ENCODE data around the gene NUTM2F. TPM values are rescaled to one million over a fixed set of nuclear protein-coding genes. Genes with fewer than 3 reads are reported as not detected.
"Not testable (repeated sequence)": the region's sequence is repeated elsewhere in the genome, so short reads cannot be mapped to it uniquely, and the experiment has no call there.

NUTM2F gene
- total RNA-seq, 1 donor from 2014 or later, result not detected

DNA sequence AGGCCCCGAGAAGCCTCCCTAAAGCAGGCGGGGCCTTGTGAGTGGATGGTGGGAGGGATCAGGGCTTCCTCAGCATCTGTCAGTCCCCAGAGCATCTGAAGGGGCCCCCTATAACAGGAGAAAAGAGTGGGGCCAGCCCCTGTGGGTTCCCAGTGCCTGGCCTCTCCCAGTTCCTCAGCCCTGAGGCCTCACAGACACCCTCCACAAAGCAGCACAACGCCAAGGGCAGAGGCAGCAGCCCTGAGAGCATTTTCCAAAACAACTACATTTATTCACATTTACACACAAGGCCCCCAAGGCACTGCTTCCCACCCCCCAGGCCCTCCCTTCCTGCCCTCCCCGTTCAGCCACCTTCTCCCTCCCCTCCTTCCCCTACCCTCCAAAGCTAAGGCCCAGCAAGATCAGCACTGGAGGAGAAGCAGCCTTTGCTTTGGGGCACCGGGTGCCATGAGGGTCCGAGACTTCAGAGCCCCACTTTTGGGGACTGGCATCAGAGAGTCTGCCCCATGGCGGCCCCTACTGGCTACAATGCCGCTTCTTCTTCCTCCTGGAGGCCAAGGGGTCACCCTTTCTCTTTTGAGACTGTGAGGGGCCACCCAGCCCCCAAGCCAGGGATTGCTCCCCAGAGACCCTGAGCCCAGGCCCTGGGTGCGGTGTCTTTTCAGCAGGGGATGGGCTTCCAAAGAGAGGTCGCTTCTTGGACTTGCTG is 10.3 kb downstream of the NUTM2F start:
- DNase-seq (ENCODE audit: low spot score); intact Hi-C loops (cut with DNase I): not testable (repeated sequence)

DNA sequence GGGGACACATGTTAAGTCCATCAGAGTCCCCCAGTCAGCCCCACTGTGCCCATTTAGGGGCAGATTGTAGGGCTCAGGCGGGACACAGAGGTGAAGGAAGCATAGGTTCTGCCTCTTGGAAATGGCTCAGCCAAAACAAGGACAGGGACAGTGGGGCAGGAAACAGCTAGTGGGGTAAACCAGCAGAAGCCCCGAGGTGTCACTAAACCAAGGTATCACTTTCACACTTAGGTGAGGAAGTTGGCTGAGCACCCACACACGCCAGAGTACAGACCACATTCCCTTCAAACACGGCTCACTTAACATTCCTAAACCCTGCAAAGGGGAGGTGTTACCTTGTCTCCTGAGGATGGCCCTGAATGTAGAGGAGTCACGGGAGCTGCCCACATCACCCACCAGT is 12.2 kb downstream of the NUTM2F start:
- intact Hi-C loops (cut with DNase I); DNase-seq (ENCODE audit: low spot score): not testable (repeated sequence)

DNA sequence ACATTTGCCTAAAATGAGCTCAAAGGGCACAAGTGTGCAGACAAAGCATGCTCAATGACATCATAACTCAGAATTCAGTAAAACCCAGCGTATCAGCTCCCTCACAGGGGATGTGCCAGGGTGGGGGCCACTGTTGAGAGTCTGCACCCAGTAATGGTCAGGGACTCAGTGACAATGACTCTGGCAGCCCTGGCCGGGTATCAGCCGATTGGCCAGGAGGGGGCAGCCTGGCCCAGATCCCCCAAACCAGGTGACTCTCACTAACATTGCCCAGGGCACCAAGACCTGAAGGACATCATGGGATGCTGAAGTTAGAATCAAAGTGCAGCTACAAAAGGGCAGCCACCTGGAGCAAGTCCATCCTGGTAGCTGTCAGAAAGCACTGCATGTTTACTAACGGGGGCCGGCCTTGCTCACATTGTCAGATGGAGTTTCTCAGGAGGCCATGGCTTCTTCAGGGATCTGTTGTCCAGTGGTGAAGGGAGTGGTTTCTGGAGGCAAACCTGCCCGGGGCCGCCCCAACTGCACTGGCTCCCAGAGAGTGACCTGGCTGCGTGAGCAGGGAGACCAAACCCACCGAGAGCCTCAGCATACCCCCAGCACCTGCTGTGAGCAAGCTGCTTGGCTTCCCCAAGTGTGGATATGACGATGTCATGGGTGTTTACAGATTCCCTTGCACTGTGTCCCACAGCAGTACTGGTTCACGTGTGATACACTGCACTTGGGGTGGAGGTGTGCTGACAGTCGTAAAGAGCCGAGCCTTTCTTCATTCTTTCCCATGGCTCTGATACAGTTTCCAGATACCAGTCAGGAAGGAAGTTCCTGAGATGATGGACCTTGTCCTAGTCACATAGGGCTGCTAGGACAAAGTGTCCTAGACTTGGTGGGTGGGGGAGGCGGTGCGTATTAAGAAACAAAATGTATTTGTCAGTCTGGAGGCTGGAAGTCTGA is 13.1 kb downstream of the NUTM2F start:
- intact Hi-C loops (cut with DNase I); DNase-seq (ENCODE audit: low spot score): not testable (repeated sequence)

DNA sequence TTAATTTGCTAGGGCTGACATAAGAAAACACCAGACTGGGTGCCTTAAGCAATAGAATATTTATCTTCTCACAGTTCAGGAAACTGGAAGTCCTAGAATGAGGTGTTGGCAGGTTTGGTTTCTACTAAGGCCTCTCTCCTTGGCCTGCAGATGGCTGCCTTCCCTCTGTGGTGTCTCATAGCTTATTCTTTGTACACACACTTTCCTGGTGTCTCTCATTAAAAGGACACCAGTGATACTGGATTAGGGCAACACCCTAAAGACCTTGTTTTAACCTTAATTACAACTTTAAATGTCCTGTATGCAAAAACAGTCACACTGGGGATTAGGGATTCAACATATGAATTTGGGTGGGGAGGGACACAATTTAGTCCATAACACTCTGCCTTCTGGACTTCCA is 25.1 kb downstream of the NUTM2F start:
- no peak for DNase-seq (ENCODE audit: low spot score)
- intact Hi-C loops (cut with DNase I), result no loop called here

DNA sequence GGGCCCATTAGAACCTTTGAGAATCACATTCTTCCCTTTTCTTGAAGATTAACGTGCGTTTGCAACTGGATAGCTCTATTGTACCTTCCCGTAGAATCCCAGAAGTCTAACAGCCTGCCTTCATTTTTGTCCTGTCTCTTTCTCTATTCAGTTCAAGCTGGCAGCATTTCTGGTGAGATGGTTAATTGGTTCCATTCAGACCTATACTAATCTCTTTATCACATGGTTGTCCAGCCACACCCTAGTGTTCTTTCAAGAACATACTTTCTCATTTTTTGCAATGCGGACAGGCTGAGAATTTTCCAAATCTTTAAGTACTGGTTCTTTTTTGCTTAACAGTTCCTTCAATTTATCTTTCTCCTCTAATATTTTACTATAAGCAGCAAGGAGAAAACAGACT is 26.0 kb downstream of the NUTM2F start:
- intact Hi-C loops (cut with DNase I), result no loop called here

DNA sequence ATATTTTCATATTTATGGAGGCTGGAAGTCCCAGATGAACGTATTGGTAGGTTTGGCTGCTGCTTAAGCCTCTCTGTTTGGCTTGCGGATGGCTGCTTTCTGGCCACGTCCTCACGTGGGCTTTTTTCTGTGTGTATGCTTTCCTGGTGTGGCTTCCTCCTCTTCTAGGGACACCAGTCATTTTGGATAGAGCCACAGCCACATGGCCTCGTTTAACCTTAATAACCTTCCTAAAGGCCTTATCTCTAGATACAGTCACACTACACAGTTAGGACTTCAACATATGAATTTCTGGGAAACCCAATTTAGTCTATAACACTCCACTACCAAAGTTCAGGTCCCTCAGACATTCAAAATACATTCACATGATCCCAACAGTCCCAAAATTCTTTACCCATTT is 26.9 kb downstream of the NUTM2F start:
- intact Hi-C loops (cut with DNase I), result no loop called here
- no peak for DNase-seq (ENCODE audit: low spot score)

More for the DNA sequence above, 26.0 kb downstream of the NUTM2F start:
- no peak for DNase-seq (ENCODE audit: low spot score)

DNA sequence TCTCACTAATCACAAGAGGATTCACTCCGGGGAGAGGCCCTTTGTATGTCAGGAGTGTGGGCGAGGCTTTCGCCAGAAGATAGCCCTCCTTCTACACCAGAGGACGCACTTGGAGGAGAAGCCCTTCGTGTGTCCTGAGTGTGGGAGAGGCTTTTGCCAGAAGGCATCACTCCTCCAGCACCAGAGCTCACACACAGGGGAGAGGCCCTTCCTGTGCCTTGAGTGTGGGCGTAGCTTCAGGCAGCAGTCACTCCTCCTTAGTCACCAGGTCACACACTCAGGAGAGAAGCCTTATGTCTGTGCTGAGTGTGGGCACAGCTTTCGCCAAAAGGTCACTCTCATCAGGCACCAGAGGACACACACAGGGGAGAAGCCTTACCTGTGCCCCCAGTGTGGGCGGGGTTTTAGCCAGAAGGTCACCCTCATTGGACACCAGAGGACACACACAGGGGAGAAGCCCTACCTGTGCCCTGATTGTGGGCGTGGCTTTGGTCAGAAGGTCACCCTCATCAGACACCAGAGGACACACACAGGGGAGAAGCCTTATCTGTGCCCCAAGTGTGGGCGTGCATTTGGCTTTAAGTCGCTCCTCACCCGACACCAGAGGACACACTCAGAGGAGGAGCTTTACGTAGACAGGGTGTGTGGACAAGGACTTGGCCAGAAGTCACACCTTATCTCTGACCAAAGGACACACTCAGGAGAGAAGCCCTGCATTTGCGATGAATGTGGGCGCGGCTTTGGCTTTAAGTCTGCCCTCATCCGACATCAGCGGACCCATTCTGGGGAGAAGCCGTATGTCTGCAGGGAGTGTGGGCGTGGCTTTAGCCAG is 27.8 kb downstream of the NUTM2F start:
- intact Hi-C loops (cut with DNase I), result no loop called here
- DNase-seq (ENCODE audit: low spot score), result no peak

DNA sequence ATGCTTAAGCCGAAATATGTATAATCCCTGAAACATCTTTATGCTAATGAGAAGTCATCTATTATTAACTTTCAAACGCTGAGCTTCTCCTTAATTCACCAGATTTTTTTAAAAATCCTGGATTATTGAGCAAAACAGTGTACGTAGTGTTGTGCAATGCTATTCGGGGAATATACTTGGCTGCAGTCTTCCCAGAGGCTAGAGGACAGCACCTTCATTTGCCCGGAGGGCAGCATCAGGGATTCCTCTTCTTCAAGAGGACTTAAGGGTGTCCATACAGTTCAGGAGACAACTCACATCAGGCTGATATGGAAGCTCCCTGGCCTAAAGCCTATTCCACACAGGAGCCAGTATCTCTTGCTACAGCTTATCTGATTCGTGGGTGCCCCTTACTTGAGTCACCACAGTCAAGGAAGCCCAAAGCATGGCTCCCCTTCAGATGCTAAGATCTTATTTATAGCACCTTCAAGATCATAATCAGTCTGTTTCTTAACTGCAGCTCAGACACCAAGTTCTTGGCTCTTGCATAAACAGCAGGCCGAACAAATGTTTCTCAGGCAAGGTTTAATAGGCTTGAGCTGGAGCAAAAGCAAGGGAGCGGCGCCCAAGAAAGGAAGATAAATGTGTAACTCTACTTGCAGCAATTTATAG is 29.4 kb downstream of the NUTM2F start:
- DNase-seq (ENCODE audit: low spot score), result no peak
- intact Hi-C loops (cut with DNase I), result no loop called here

DNA sequence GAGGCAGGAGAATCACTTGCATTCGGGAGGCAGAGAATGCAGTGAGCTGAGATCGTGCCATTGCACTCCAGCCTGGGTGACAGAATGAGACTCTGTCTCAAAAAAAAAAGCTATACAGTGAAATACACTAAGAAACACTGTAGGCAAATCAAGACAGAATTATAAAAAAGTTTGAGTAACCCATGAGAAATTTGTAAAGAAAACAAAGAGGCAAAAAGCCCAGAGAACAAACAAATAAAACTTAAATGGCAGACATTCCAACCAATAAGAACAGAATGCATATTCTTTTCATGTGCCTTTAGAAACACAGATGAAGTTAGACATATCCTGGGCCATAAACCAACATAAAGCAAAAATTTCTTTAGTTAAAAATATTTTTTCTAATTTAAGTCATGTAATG is 38.8 kb downstream of the NUTM2F start:
- intact Hi-C loops (cut with DNase I), result no loop called here

DNA sequence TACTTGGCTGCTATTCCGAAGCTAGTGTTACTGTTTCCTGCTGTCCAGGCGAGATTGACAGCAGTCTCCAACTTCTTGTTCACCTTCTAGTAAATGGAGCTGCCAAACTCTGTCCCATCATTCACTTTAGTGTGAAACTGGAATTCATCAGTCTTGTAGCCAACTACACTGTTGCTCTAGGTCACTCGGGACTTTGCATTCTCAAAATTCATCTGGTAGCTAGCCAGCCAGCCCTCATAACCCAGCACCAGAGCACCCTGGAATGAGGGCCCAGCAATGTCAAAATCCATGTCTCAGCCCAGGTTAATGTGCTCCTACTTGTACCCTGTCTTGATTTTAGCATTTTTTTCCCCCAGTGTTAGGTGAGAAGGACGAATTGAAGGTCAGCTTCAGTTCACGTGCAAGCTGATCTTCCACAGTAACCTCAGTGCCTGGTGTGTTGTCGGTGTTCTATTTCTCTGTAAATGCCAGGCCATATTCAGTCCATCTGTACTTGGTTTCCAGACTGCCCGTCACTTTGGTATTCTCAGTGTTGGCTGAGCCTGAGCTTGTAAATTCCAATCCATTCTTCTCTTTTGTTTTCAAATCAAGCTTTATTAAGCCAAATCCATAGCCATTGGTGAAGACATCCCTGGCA is 40.4 kb downstream of the NUTM2F start:
- no peak for DNase-seq (ENCODE audit: low spot score)
- intact Hi-C loops (cut with DNase I), result no loop called here

More for the DNA sequence above, 38.8 kb downstream of the NUTM2F start:
- no peak for DNase-seq (ENCODE audit: low spot score)

DNA sequence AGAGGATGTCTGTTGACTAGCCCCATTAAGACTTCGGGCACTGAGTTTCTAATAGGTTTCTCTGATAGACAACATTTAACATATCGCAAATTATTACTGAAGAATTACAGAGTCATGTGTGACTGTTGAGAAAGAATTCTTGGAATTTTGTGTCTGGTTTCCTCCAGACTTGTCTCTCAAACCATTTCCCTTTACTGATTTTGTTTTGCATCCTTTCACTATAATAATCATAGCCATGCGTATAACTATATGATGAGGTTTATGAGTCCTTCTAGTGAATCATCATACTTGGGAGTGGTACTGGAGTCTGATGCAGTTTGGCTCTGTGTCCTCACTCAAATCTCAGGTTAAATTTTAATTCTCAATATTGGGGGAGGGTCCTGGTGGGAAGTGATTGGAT is 42.3 kb downstream of the NUTM2F start:
- intact Hi-C loops (cut with DNase I), result no loop called here
- no peak for DNase-seq (ENCODE audit: low spot score)

DNA sequence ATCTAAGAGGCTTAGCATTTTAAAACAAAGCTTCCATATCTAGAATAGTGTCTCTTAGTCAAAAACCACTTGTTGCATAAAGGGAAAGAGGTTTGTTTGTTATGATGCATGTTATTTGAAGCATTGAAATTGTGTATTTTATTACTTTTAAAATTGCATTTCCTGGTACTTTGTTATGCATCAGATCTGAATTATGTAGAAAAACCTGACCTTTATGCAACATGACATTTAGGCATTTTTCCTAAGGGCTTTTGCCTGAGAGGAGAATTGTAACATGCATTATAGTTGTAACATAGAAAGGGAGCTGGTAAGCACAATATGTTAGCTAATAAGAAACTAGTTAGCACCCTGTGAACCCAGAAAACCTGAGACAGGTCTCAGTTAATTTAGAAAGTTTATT is 47.3 kb downstream of the NUTM2F start:
- no peak for DNase-seq (ENCODE audit: low spot score)
- intact Hi-C loops (cut with DNase I), result no loop called here

DNA sequence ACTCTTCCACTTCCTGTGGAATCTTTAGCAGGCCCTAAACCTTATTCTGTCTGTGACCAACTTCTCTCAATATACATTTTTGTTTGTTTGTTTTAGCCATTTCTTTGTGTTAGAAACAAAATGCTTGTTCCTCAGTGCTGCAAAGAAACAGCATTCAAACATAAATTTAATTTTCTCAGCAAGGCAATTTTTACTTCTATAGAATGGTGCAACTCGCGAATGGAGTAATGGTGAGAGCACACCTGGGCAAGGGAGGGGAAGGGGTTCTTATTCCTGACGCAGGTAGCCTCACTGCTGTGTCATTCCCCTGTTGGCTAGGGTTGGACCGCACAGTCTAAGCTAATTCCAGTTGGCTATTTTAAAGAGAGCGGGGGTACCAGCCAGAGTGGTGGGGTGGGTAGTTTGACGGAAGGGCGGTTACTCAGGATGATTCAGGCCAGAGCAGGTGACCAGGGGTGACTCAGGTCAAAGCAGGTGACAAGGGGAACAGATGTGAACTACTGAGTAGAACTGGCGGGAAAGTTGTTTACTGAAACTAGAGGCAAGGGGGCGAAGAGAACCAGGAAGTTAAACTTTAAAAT is 47.9 kb downstream of the NUTM2F start:
- intact Hi-C loops (cut with DNase I), result no loop called here
- DNase-seq (ENCODE audit: low spot score), result no peak

DNA sequence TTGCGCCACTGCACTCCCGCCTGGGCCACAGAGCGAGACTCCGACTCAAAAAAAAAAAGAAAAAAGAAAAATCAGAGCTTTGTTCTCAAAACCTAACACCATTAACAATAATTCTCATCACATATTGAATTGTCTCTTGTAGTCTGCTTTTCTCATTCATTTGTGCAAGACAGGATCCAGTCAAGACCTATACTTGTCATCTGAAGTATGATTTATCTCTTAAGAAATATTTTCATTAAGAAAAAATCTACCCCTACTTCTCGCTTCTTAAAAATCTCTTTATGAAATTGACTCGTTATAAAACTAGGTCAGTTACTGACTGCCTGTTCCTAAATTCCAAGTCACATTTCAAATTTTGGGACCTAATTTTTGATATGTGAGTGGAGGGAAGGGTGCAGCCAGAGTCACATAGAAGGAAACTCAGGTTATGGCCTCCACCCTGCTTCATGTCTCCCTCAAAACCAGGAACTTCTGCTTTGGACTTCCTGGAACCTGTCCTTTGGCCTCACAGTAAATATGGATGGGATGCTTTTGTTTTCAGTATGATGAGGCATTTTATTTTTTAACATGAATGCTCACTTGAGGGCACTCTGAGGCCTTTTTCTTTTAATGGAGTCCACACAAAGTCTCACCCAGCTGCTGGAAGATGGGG is 50.4 kb downstream of the NUTM2F start:
- intact Hi-C loops (cut with DNase I), result no loop called here
- DNase-seq (ENCODE audit: low spot score), result no peak

DNA sequence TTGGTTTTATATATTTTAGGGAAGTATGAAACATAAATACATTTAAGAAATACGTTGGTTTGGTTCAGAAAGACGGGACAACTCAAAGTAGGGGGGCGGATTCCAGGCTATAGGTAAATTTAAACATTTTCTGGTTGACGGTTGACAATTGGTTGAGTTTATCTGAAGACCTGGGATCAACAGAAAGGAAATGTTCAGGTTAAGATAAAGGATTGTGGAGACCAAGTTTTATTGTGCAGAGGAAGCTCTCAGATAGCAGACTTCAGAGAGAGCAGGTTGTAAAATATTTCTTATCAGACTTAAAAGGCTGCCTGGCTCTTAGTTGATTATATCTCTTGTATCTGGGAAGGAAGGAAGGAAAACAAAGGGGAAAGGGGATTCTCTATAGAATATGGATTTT is 51.4 kb downstream of the NUTM2F start:
- DNase-seq (ENCODE audit: low spot score); intact Hi-C loops (cut with DNase I): not testable (repeated sequence)

DNA sequence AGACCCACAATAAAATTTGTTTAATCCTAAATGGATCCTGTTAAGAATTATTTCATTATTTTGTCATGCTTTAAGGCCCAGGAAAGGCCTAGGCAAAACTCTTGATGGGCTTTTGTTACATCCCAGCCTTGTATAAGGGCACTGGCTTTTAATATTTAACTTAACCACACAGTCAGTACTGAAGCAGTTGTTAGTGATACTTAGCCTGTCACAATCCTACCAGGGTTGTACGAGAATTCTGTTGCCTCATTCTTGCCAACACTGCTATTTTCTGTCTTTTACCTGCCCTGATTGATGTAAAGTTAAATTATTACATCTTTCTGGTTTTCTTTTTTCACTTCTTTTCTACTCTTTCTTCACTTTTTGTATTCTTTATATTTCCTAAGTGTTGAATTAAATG is 58.4 kb downstream of the NUTM2F start:
- no peak for DNase-seq (ENCODE audit: low spot score)
- intact Hi-C loops (cut with DNase I), result no loop called here

DNA sequence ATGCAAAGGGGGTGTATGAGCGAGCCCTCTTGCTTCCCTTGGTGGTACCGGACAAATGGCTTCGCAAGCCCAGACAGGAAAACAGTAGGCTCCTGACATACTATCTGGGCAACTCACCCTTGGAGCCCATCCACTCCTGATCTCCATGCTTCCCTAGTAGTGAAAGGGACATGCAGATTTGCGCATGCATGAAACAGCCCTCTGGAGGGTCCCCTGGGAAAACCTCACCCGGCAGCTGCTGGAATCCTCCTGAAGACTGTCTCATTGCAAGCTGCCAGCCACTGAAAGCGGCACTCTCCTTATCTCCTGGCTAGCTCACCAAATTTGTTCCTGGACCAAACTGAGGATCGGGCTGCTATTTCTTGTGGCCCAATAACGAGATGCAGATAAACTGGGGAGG is 59.2 kb downstream of the NUTM2F start:
- DNase-seq (ENCODE audit: low spot score), result no peak
- intact Hi-C loops (cut with DNase I), result no loop called here
